ENCODE measurements around the gene COL4A1.

Gene COL4A1

GRCh38 chr13:110333837-110334236 lies 26.9 kb upstream of the COL4A1 start:
- H3K27ac ChIP-seq (ENCODE audit: insufficient read depth, low read depth, low read length, poor library complexity, severe bottlenecking): no peak overlapping the region
- H3K36me3 ChIP-seq (ENCODE audit: control insufficient read depth, insufficient read depth, low read length): peaks cover 4% of the 10 kb centered on the region

GRCh38 chr13:110332750-110333149 lies 25.8 kb upstream of the COL4A1 start:
- peaks cover 4% of the 10 kb centered on the region for H3K36me3 ChIP-seq (ENCODE audit: control insufficient read depth, insufficient read depth, low read length)
- H3K27me3 ChIP-seq (ENCODE audit: control insufficient read depth, insufficient read depth, low read length, poor library complexity, severe bottlenecking): no peaks in the 10 kb centered on the region
- H3K4me1 ChIP-seq (ENCODE audit: control insufficient read depth, insufficient read depth, low read length): peaks cover 29% of the 10 kb centered on the region
- H3K27ac ChIP-seq (ENCODE audit: insufficient read depth, low read depth, low read length, poor library complexity, severe bottlenecking): no peak overlapping the region
- H3K4me3 ChIP-seq (ENCODE audit: insufficient read depth, low read depth, low read length): no peak overlapping the region
- 89 to 92% methylated on average over 2 of the region's 2 CpGs for WGBS, 2 experiments
- no peaks in the 10 kb centered on the region for H3K9me3 ChIP-seq (ENCODE audit: control insufficient read depth, low read length)

More at GRCh38 chr13:110333837-110334236, 26.9 kb upstream of the COL4A1 start:
- Histone ChIP-seq H3K9me3 (ENCODE audit: control insufficient read depth, low read length) (no peaks in the 10 kb centered on the region), H3K4me1 (ENCODE audit: control insufficient read depth, insufficient read depth, low read length) (peaks cover 39% of the 10 kb centered on the region), H3K27me3 (ENCODE audit: control insufficient read depth, insufficient read depth, low read length, poor library complexity, severe bottlenecking) (no peaks in the 10 kb centered on the region), H3K4me3 (ENCODE audit: insufficient read depth, low read depth, low read length) (no peak overlapping the region)
- WGBS, 2 experiments: 87 to 89% methylated on average over 12 of the region's 12 CpGs

GRCh38 chr13:110331362-110331761 lies 24.4 kb upstream of the COL4A1 start:
- Histone ChIP-seq H3K9me3 (ENCODE audit: control insufficient read depth, low read length) (no peaks in the 10 kb centered on the region), H3K4me3 (ENCODE audit: insufficient read depth, low read depth, low read length) (no peak overlapping the region), H3K4me1 (ENCODE audit: control insufficient read depth, insufficient read depth, low read length) (peaks cover 29% of the 10 kb centered on the region), H3K27me3 (ENCODE audit: control insufficient read depth, insufficient read depth, low read length, poor library complexity, severe bottlenecking) (no peaks in the 10 kb centered on the region), H3K36me3 (ENCODE audit: control insufficient read depth, insufficient read depth, low read length) (peaks cover 4% of the 10 kb centered on the region), H3K27ac (ENCODE audit: insufficient read depth, low read depth, low read length, poor library complexity, severe bottlenecking) (no peak overlapping the region)
- WGBS, 2 experiments: 94 to 95% methylated on average over 9 to 11 of the region's 11 CpGs

- WGBS, 2 experiments: 93 to 94% methylated on average over 11 of the region's 11 CpGs
- Histone ChIP-seq H3K27ac (ENCODE audit: insufficient read depth, low read depth, low read length, poor library complexity, severe bottlenecking) (no peak overlapping the region), H3K27me3 (ENCODE audit: control insufficient read depth, insufficient read depth, low read length, poor library complexity, severe bottlenecking) (no peaks in the 10 kb centered on the region), H3K9me3 (ENCODE audit: control insufficient read depth, low read length) (no peaks in the 10 kb centered on the region), H3K4me3 (ENCODE audit: insufficient read depth, low read depth, low read length) (no peak overlapping the region), H3K36me3 (ENCODE audit: control insufficient read depth, insufficient read depth, low read length) (peaks cover 4% of the 10 kb centered on the region), H3K4me1 (ENCODE audit: control insufficient read depth, insufficient read depth, low read length) (peaks cover 32% of the 10 kb centered on the region)
These were observed 23.6 kb upstream of the COL4A1 start for GRCh38 chr13:110330491-110331011.

- Histone ChIP-seq H3K27ac (ENCODE audit: insufficient read depth, low read depth, low read length, poor library complexity, severe bottlenecking) (no peak overlapping the region), H3K27me3 (ENCODE audit: control insufficient read depth, insufficient read depth, low read length, poor library complexity, severe bottlenecking) (no peaks in the 10 kb centered on the region), H3K4me1 (ENCODE audit: control insufficient read depth, insufficient read depth, low read length) (peaks cover 32% of the 10 kb centered on the region), H3K4me3 (ENCODE audit: insufficient read depth, low read depth, low read length) (no peak overlapping the region), H3K36me3 (ENCODE audit: control insufficient read depth, insufficient read depth, low read length) (peaks cover 4% of the 10 kb centered on the region), H3K9me3 (ENCODE audit: control insufficient read depth, low read length) (no peaks in the 10 kb centered on the region)
- 94 to 95% methylated on average over 21 of the region's 21 CpGs for WGBS, 2 experiments
These were observed 23.0 kb upstream of the COL4A1 start for GRCh38 chr13:110329798-110330461.

GRCh38 chr13:110329258-110329657 lies 22.3 kb upstream of the COL4A1 start:
- Histone ChIP-seq H3K4me1 (ENCODE audit: control insufficient read depth, insufficient read depth, low read length) (peaks cover 34% of the 10 kb centered on the region), H3K4me3 (ENCODE audit: insufficient read depth, low read depth, low read length) (no peak overlapping the region), H3K27me3 (ENCODE audit: control insufficient read depth, insufficient read depth, low read length, poor library complexity, severe bottlenecking) (no peaks in the 10 kb centered on the region), H3K36me3 (ENCODE audit: control insufficient read depth, insufficient read depth, low read length) (peaks cover 4% of the 10 kb centered on the region), H3K27ac (ENCODE audit: insufficient read depth, low read depth, low read length, poor library complexity, severe bottlenecking) (no peak overlapping the region), H3K9me3 (ENCODE audit: control insufficient read depth, low read length) (no peaks in the 10 kb centered on the region)
- 91 to 97% methylated on average over 5 to 6 of the region's 6 CpGs for WGBS, 2 experiments

GRCh38 chr13:110328573-110328972 lies 21.6 kb upstream of the COL4A1 start:
- Histone ChIP-seq H3K36me3 (ENCODE audit: control insufficient read depth, insufficient read depth, low read length) (peaks cover 4% of the 10 kb centered on the region), H3K27me3 (ENCODE audit: control insufficient read depth, insufficient read depth, low read length, poor library complexity, severe bottlenecking) (no peaks in the 10 kb centered on the region), H3K27ac (ENCODE audit: insufficient read depth, low read depth, low read length, poor library complexity, severe bottlenecking) (no peak overlapping the region), H3K4me3 (ENCODE audit: insufficient read depth, low read depth, low read length) (no peak overlapping the region), H3K9me3 (ENCODE audit: control insufficient read depth, low read length) (no peaks in the 10 kb centered on the region), H3K4me1 (ENCODE audit: control insufficient read depth, insufficient read depth, low read length) (peaks cover 34% of the 10 kb centered on the region)
- 93 to 94% methylated on average over 10 of the region's 10 CpGs for WGBS, 2 experiments

GRCh38 chr13:110327051-110327721 lies 20.2 kb upstream of the COL4A1 start:
- H3K27me3 ChIP-seq (ENCODE audit: control insufficient read depth, insufficient read depth, low read length, poor library complexity, severe bottlenecking): no peaks in the 10 kb centered on the region
- H3K4me3 ChIP-seq (ENCODE audit: insufficient read depth, low read depth, low read length): no peak overlapping the region
- H3K9me3 ChIP-seq (ENCODE audit: control insufficient read depth, low read length): no peaks in the 10 kb centered on the region
- WGBS, 2 experiments: 30 to 35% methylated on average over 6 of the region's 7 CpGs
- H3K36me3 ChIP-seq (ENCODE audit: control insufficient read depth, insufficient read depth, low read length): peaks cover 2% of the 10 kb centered on the region
- H3K27ac ChIP-seq (ENCODE audit: insufficient read depth, low read depth, low read length, poor library complexity, severe bottlenecking): peak overlapping the region; percentile 11
- H3K4me1 ChIP-seq (ENCODE audit: control insufficient read depth, insufficient read depth, low read length): peaks cover 34% of the 10 kb centered on the region

- H3K27ac ChIP-seq (ENCODE audit: insufficient read depth, low read depth, low read length, poor library complexity, severe bottlenecking): peak overlapping the region; percentile 19
- no peak overlapping the region for H3K4me3 ChIP-seq (ENCODE audit: insufficient read depth, low read depth, low read length)
- no peaks in the 10 kb centered on the region for H3K27me3 ChIP-seq (ENCODE audit: control insufficient read depth, insufficient read depth, low read length, poor library complexity, severe bottlenecking)
- H3K9me3 ChIP-seq (ENCODE audit: control insufficient read depth, low read length): no peaks in the 10 kb centered on the region
- peaks cover 34% of the 10 kb centered on the region for H3K4me1 ChIP-seq (ENCODE audit: control insufficient read depth, insufficient read depth, low read length)
- WGBS, 2 experiments: 70 to 73% methylated on average over 12 of the region's 12 CpGs
- no peaks in the 10 kb centered on the region for H3K36me3 ChIP-seq (ENCODE audit: control insufficient read depth, insufficient read depth, low read length)
These were observed 19.4 kb upstream of the COL4A1 start for GRCh38 chr13:110326263-110326904.

Data from ectodermal cell (in vitro differentiated cells).